ENCODE data around the gene SCFD2. TPM values are rescaled to one million over a fixed set of nuclear protein-coding genes. Genes with fewer than 3 reads are reported as not detected.
A peak's percentile ranks its signal among the peaks of the same experiment; 100 is the strongest.

Gene SCFD2
- total RNA-seq, 1 donor = 24.2 TPM

GRCh38 chr4:53019485-53020382, 346.1 kb downstream of the SCFD2 start:
- TF ChIP-seq CTCF (IDR thresholded peaks at IDR 0.05; ENCODE audit: extremely low read depth, low read depth, low read length) = no peak
- DNase-seq (ENCODE audit: insufficient read length, low spot score, missing footprints) = peak; percentile 59
- peaks cover 40% of the 10 kb centered on the region for H3K4me1 ChIP-seq (ENCODE audit: insufficient read depth, low read length)
- no peak overlapping the region for H3K4me3 ChIP-seq (ENCODE audit: insufficient read depth, low read length)
- H3K4me2 ChIP-seq (ENCODE audit: insufficient read depth, low read length) = peak overlapping the region; percentile 46
- H3K9me3 ChIP-seq (ENCODE audit: low read depth, low read length) = no peaks in the 10 kb centered on the region
- H3K36me3 ChIP-seq (ENCODE audit: insufficient read depth, low read length) = no peaks in the 10 kb centered on the region
- H2AFZ ChIP-seq (ENCODE audit: low read length) = no peak overlapping the region
- no peaks in the 10 kb centered on the region for H3K79me2 ChIP-seq (ENCODE audit: insufficient read depth, low read length)
- no peaks in the 10 kb centered on the region for H3K27me3 ChIP-seq (ENCODE audit: insufficient read depth, low read length)
- H3K27ac ChIP-seq (ENCODE audit: low read depth, low read length) = peak overlapping the region; percentile 62
- H4K20me1 ChIP-seq (ENCODE audit: insufficient read depth, low read length) = no peaks in the 10 kb centered on the region

GRCh38 chr4:53018471-53018870, 347.4 kb downstream of the SCFD2 start:
- TF ChIP-seq CTCF (IDR thresholded peaks at IDR 0.05; ENCODE audit: extremely low read depth, low read depth, low read length) = no peak
- peaks cover 49% of the 10 kb centered on the region for H3K4me1 ChIP-seq (ENCODE audit: insufficient read depth, low read length)
- DNase-seq (ENCODE audit: insufficient read length, low spot score, missing footprints) = no peak
- no peaks in the 10 kb centered on the region for H3K79me2 ChIP-seq (ENCODE audit: insufficient read depth, low read length)
- H3K27me3 ChIP-seq (ENCODE audit: insufficient read depth, low read length) = no peaks in the 10 kb centered on the region
- H2AFZ ChIP-seq (ENCODE audit: low read length) = no peak overlapping the region
- H3K36me3 ChIP-seq (ENCODE audit: insufficient read depth, low read length) = no peaks in the 10 kb centered on the region
- H4K20me1 ChIP-seq (ENCODE audit: insufficient read depth, low read length) = no peaks in the 10 kb centered on the region
- no peak overlapping the region for H3K27ac ChIP-seq (ENCODE audit: low read depth, low read length)
- H3K9me3 ChIP-seq (ENCODE audit: low read depth, low read length) = no peaks in the 10 kb centered on the region
- no peak overlapping the region for H3K4me2 ChIP-seq (ENCODE audit: insufficient read depth, low read length)
- H3K4me3 ChIP-seq (ENCODE audit: insufficient read depth, low read length) = no peak overlapping the region

GRCh38 chr4:53016099-53016820, 349.6 kb downstream of the SCFD2 start:
- H3K4me2 ChIP-seq (ENCODE audit: insufficient read depth, low read length) = no peak overlapping the region
- H4K20me1 ChIP-seq (ENCODE audit: insufficient read depth, low read length) = no peaks in the 10 kb centered on the region
- TF ChIP-seq CTCF (IDR thresholded peaks at IDR 0.05; ENCODE audit: extremely low read depth, low read depth, low read length) = no peak
- H3K27me3 ChIP-seq (ENCODE audit: insufficient read depth, low read length) = no peaks in the 10 kb centered on the region
- peak overlapping the region; percentile 56 for H3K27ac ChIP-seq (ENCODE audit: low read depth, low read length)
- H3K79me2 ChIP-seq (ENCODE audit: insufficient read depth, low read length) = no peaks in the 10 kb centered on the region
- no peaks in the 10 kb centered on the region for H3K36me3 ChIP-seq (ENCODE audit: insufficient read depth, low read length)
- peaks cover 66% of the 10 kb centered on the region for H3K4me1 ChIP-seq (ENCODE audit: insufficient read depth, low read length)
- no peak overlapping the region for H2AFZ ChIP-seq (ENCODE audit: low read length)
- no peak overlapping the region for H3K4me3 ChIP-seq (ENCODE audit: insufficient read depth, low read length)
- DNase-seq (ENCODE audit: insufficient read length, low spot score, missing footprints) = no peak
- no peaks in the 10 kb centered on the region for H3K9me3 ChIP-seq (ENCODE audit: low read depth, low read length)

GRCh38 chr4:53015681-53016080, 350.2 kb downstream of the SCFD2 start:
- peaks cover 62% of the 10 kb centered on the region for H3K4me1 ChIP-seq (ENCODE audit: insufficient read depth, low read length)
- no peaks in the 10 kb centered on the region for H3K9me3 ChIP-seq (ENCODE audit: low read depth, low read length)
- H3K27ac ChIP-seq (ENCODE audit: low read depth, low read length) = peak overlapping the region; percentile 56
- H3K36me3 ChIP-seq (ENCODE audit: insufficient read depth, low read length) = no peaks in the 10 kb centered on the region
- H3K79me2 ChIP-seq (ENCODE audit: insufficient read depth, low read length) = no peaks in the 10 kb centered on the region
- peak; percentile 79 for TF ChIP-seq CTCF (IDR thresholded peaks at IDR 0.05; ENCODE audit: extremely low read depth, low read depth, low read length)
- no peak for DNase-seq (ENCODE audit: insufficient read length, low spot score, missing footprints)
- no peak overlapping the region for H3K4me3 ChIP-seq (ENCODE audit: insufficient read depth, low read length)
- no peak overlapping the region for H3K4me2 ChIP-seq (ENCODE audit: insufficient read depth, low read length)
- no peaks in the 10 kb centered on the region for H3K27me3 ChIP-seq (ENCODE audit: insufficient read depth, low read length)
- no peaks in the 10 kb centered on the region for H4K20me1 ChIP-seq (ENCODE audit: insufficient read depth, low read length)
- H2AFZ ChIP-seq (ENCODE audit: low read length) = no peak overlapping the region

All from osteoblast (primary cell).